ENCODE data around the gene GMCL2.

- no peak for TF ChIP-seq POLR2A (IDR thresholded peaks at IDR 0.05; ENCODE audit: low read length)
- no peak for TF ChIP-seq GATA1 (IDR thresholded peaks at IDR 0.05; ENCODE audit: low read depth, low read length)
Observed at GRCh38 chr5:178207183-178207916, 20.2 kb upstream of the GMCL2 start.

All from erythroblast (primary cell).